Peyer's patch (tissue), 4 donors: Measurements from ENCODE around the gene PLPP7.

Source experiments
- POLR2A ChIP-seq, 2 donors: fragments of 450-650 bp; IDR thresholded peaks; one replicate each; pipeline ENCODE4 v1.5.1; 2017; ENCODE audit warnings: antibody characterized with exemption in 2 of 2, mild to moderate bottlenecking in 2 of 2, moderate library complexity in 2 of 2
- TF ChIP-seq, protein P1 (sequence below), 6 experiments: fragments of 450-650 bp in 4 of 6; fragments of 200-600 bp in 2 of 6; sonication (generic) in 1 of 6; IDR thresholded peaks; one replicate each; pipeline ENCODE4 v1.5.1; 2017 to 2019; ENCODE audit warnings: antibody characterized with exemption in 6 of 6, mild to moderate bottlenecking in 3 of 6, moderate library complexity in 1 of 6

DNA sequence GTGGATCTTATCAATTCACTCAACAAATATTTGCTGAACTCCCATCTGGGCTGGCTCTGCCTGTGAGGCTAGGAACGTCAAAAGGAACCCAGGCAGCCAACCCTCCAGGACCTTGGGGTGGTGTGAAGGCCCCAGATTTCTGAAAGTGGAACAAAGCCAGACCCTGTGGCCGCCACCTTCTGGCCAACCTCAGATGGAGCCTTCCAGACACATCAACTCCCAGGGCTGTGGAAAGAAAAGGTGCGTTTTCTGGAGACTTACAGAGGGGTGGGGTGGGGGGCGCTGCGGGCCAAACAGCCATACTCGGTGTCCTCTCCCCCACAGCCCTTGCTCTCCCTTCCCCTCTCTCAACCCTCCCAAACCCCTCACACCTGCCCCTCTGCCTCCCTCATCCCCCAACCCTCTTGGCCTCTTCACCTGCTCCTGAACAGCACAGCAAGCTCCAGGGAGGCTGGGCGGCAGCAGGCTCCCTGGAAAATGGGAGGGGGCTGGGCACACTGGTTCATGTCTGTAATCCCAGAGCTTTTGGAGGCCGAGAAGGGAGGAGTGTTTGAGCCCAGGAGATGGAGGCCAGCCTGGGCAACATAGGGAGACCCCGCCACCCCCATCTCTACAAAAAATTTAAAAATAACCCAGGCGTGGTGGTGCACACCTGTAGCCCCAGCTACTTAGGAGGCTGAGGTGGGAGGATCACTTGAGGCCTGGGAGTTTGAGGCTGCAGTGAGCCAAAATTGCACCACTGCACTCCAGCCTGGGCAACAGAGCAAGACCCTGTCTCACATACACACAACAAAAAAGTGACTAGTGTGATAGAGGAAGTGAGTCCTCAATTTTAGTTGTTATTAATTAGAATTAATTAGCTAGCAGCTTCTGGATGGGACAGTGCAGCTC lies 59.4 kb downstream of the PLPP7 start:
- TF ChIP-seq, protein P1, sequence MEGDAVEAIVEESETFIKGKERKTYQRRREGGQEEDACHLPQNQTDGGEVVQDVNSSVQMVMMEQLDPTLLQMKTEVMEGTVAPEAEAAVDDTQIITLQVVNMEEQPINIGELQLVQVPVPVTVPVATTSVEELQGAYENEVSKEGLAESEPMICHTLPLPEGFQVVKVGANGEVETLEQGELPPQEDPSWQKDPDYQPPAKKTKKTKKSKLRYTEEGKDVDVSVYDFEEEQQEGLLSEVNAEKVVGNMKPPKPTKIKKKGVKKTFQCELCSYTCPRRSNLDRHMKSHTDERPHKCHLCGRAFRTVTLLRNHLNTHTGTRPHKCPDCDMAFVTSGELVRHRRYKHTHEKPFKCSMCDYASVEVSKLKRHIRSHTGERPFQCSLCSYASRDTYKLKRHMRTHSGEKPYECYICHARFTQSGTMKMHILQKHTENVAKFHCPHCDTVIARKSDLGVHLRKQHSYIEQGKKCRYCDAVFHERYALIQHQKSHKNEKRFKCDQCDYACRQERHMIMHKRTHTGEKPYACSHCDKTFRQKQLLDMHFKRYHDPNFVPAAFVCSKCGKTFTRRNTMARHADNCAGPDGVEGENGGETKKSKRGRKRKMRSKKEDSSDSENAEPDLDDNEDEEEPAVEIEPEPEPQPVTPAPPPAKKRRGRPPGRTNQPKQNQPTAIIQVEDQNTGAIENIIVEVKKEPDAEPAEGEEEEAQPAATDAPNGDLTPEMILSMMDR (IDR thresholded peaks at IDR 0.05), result no peak
- no peak for TF ChIP-seq POLR2A (IDR thresholded peaks at IDR 0.05)
